ENCODE data around the gene DCXR.

DCXR gene

GRCh38 chr17:82064433-82065192 is 27.1 kb upstream of the DCXR start:
- H3K4me2 ChIP-seq (ENCODE audit: low read length), result peak overlapping the region; percentile 90
- no peak for TF ChIP-seq EZH2 (IDR thresholded peaks at IDR 0.05; ENCODE audit: borderline replicate concordance, low read length)
- TF ChIP-seq CTCF (IDR thresholded peaks at IDR 0.05; ENCODE audit: low read length), result no peak
- H2AFZ ChIP-seq (ENCODE audit: low read length), result no peak overlapping the region
- H3K9ac ChIP-seq (ENCODE audit: low read length), result peak overlapping the region; percentile 76
- H3K9me2 ChIP-seq (ENCODE audit: low read depth, low read length), result no peaks in the 10 kb centered on the region
- H3K27ac ChIP-seq (ENCODE audit: low read depth, low read length, poor library complexity, severe bottlenecking), result peak overlapping the region; percentile 29
- H3K9me3 ChIP-seq (ENCODE audit: low read length), result no peaks in the 10 kb centered on the region
- H3K4me3 ChIP-seq (ENCODE audit: low read depth, low read length, poor library complexity, severe bottlenecking), result peak overlapping the region; percentile 79
- H3K36me3 ChIP-seq (ENCODE audit: insufficient read depth, low read length), result peaks cover 43% of the 10 kb centered on the region
- H3K79me2 ChIP-seq (ENCODE audit: insufficient read depth, low read length), result no peaks in the 10 kb centered on the region
- no peaks in the 10 kb centered on the region for H3K27me3 ChIP-seq (ENCODE audit: insufficient read depth, low read length)
- no peaks in the 10 kb centered on the region for H3F3A ChIP-seq (ENCODE audit: insufficient read depth, low read length)
- no peaks in the 10 kb centered on the region for H4K20me1 ChIP-seq (ENCODE audit: insufficient read depth, low read length)
- H3K4me1 ChIP-seq (ENCODE audit: insufficient read depth, low read length, severe bottlenecking), result peaks cover 25% of the 10 kb centered on the region

GRCh38 chr17:82063424-82064415 is 26.2 kb upstream of the DCXR start:
- Histone ChIP-seq H3K27me3 (ENCODE audit: insufficient read depth, low read length) (no peaks in the 10 kb centered on the region), H3F3A (ENCODE audit: insufficient read depth, low read length) (no peaks in the 10 kb centered on the region), H3K36me3 (ENCODE audit: insufficient read depth, low read length) (peaks cover 52% of the 10 kb centered on the region), H3K79me2 (ENCODE audit: insufficient read depth, low read length) (no peaks in the 10 kb centered on the region), H4K20me1 (ENCODE audit: insufficient read depth, low read length) (no peaks in the 10 kb centered on the region), H3K4me1 (ENCODE audit: insufficient read depth, low read length, severe bottlenecking) (peaks cover 25% of the 10 kb centered on the region), H2AFZ (ENCODE audit: low read length) (no peak overlapping the region), H3K9me3 (ENCODE audit: low read length) (no peaks in the 10 kb centered on the region), H3K9me2 (ENCODE audit: low read depth, low read length) (no peaks in the 10 kb centered on the region), H3K9ac (ENCODE audit: low read length) (peak overlapping the region; percentile 76; the same call in 1 of the 2 replicates), H3K4me3 (ENCODE audit: low read depth, low read length, poor library complexity, severe bottlenecking) (peak overlapping the region; percentile 79), H3K4me2 (ENCODE audit: low read length) (peak overlapping the region; percentile 90), H3K27ac (ENCODE audit: low read depth, low read length, poor library complexity, severe bottlenecking) (no peak overlapping the region)
- TF ChIP-seq EZH2 (IDR thresholded peaks at IDR 0.05; ENCODE audit: borderline replicate concordance, low read length), result no peak
- TF ChIP-seq CTCF (IDR thresholded peaks at IDR 0.05; ENCODE audit: low read length), result no peak

GRCh38 chr17:82062984-82063368 is 25.5 kb upstream of the DCXR start:
- Histone ChIP-seq H3K79me2 (ENCODE audit: insufficient read depth, low read length) (no peaks in the 10 kb centered on the region), H3K9me2 (ENCODE audit: low read depth, low read length) (no peaks in the 10 kb centered on the region), H3K4me3 (ENCODE audit: low read depth, low read length, poor library complexity, severe bottlenecking) (no peak overlapping the region), H3K27me3 (ENCODE audit: insufficient read depth, low read length) (no peaks in the 10 kb centered on the region), H4K20me1 (ENCODE audit: insufficient read depth, low read length) (no peaks in the 10 kb centered on the region), H3K4me2 (ENCODE audit: low read length) (no peak overlapping the region), H3K27ac (ENCODE audit: low read depth, low read length, poor library complexity, severe bottlenecking) (no peak overlapping the region), H3K9me3 (ENCODE audit: low read length) (no peaks in the 10 kb centered on the region), H3K9ac (ENCODE audit: low read length) (no peak overlapping the region), H3F3A (ENCODE audit: insufficient read depth, low read length) (no peaks in the 10 kb centered on the region), H3K4me1 (ENCODE audit: insufficient read depth, low read length, severe bottlenecking) (peaks cover 25% of the 10 kb centered on the region), H3K36me3 (ENCODE audit: insufficient read depth, low read length) (peaks cover 59% of the 10 kb centered on the region), H2AFZ (ENCODE audit: low read length) (no peak overlapping the region)
- TF ChIP-seq CTCF (IDR thresholded peaks at IDR 0.05; ENCODE audit: low read length), result no peak
- no peak for TF ChIP-seq EZH2 (IDR thresholded peaks at IDR 0.05; ENCODE audit: borderline replicate concordance, low read length)

All from OCI-LY1 (cell line).